GM12878 (cell line): ENCODE measurements around the gene CAMKK1. TPM values are rescaled to one million over a fixed set of nuclear protein-coding genes. Genes with fewer than 3 reads are reported as not detected.

Experiments used
- ATAC-seq: fragments of 200-7000 bp; cut with Tn5 transposase; 3 replicates; pipeline ENCODE4 v1.9.1; 2020; ENCODE audit warnings: mild to moderate bottlenecking, moderate library complexity
- BruUV-seq: library from RNA; stranded (reverse); fragments of 400-500 nt; replicated peaks from 2 replicates; lab custom pipeline; 2021; lab: Mats Ljungman, UMichigan
- CTCF ChIA-PET: fragments of 300-600 bp; sonication (Branson Sonifier 250); formaldehyde crosslinking; extraction: SDS; loops from one replicate; lab custom pipeline; 2021; ENCODE audit warnings: inconsistent platforms; lab: Yijun Ruan, JAX
- POLR2A ChIA-PET: fragments of 350-600 bp; formaldehyde crosslinking; extraction: SDS; loops from one replicate; lab custom pipeline; 2021; ENCODE audit warnings: inconsistent platforms; lab: Charles Lee
- RAD21 ChIA-PET: fragments of 300-600 bp; sonication (Branson Sonifier 250); formaldehyde crosslinking; loops from one replicate; lab custom pipeline; 2023; ENCODE audit warnings: antibody characterized with exemption; ENCODE audit not compliant: unreplicated experiment; lab: Charles Lee
- SMC1A ChIA-PET: fragments of 300-600 bp; sonication (Branson Sonifier 250); formaldehyde crosslinking; loops from one replicate; lab custom pipeline; 2023; ENCODE audit not compliant: unreplicated experiment, uncharacterized antibody; lab: Charles Lee
- DNase-seq: peaks from one replicate; pipeline ENCODE4 v3.0.0-alpha.2; 2011; ENCODE audit warnings: low read depth, low spot score
- FAIRE-seq: peaks from 3 replicates; lab custom pipeline; 2011; peaks lifted over from hg19 to GRCh38; lab: Jason Lieb, UNC
- H2AFZ ChIP-seq: 2 replicates; pipeline ENCODE4 v1.6.0; 2011; ENCODE audit warnings: low read depth, low read length, control low read depth; ENCODE audit not compliant: control insufficient read depth
- H3K27ac ChIP-seq: 2 replicates; pipeline ENCODE4 v1.5.1; 2011; ENCODE audit warnings: control low read depth; ENCODE audit not compliant: control insufficient read depth, insufficient read depth
- H3K27me3 ChIP-seq, 2 experiments: replicated peaks in 1 of 2; 2 replicates each; pipeline versions ENCODE4 v1.6.0 to v1.6.1; 2011; ENCODE audit warnings: low read length in 1 of 2; ENCODE audit not compliant: control insufficient read depth in 2 of 2, insufficient read depth in 2 of 2
- H3K36me3 ChIP-seq, 2 experiments: 2 replicates each; pipeline ENCODE4 v1.5.1; 2011; ENCODE audit warnings: low read length in 1 of 2; ENCODE audit not compliant: control insufficient read depth in 2 of 2, insufficient read depth in 2 of 2
- H3K4me1 ChIP-seq: 2 replicates; pipeline ENCODE4 v1.6.1; 2011; ENCODE audit warnings: mild to moderate bottlenecking, low read length, moderate library complexity, mixed read lengths; ENCODE audit not compliant: control insufficient read depth, insufficient read depth
- H3K4me2 ChIP-seq: 2 replicates; pipeline ENCODE4 v1.6.0; 2011; ENCODE audit warnings: control low read depth; ENCODE audit not compliant: control insufficient read depth, insufficient read depth
- H3K4me3 ChIP-seq: fragments of 200-600 bp; sonication (generic); 2 replicates; pipeline ENCODE4 v1.5.1; 2016
- H3K79me2 ChIP-seq: 2 replicates; pipeline ENCODE4 v1.6.0; 2011; ENCODE audit warnings: low read length; ENCODE audit not compliant: control insufficient read depth, insufficient read depth
- H3K9ac ChIP-seq: 2 replicates; pipeline ENCODE4 v1.8.0; 2011; ENCODE audit warnings: low read length, control low read depth, mixed read lengths; ENCODE audit not compliant: control insufficient read depth, insufficient read depth
- H3K9me3 ChIP-seq: replicated peaks from 3 replicates; pipeline ENCODE4 v1.5.1; 2011; ENCODE audit warnings: mild to moderate bottlenecking, low read length; ENCODE audit not compliant: control insufficient read depth, insufficient read depth
- H4K20me1 ChIP-seq: 2 replicates; pipeline ENCODE4 v1.6.0; 2011; ENCODE audit not compliant: control insufficient read depth, insufficient read depth
- CTCF ChIP-seq, 3 experiments: IDR thresholded peaks in 2 of 3; conservative IDR thresholded peaks in 1 of 3; 2 replicates each; pipeline ENCODE4 v1.5.1; 2011; ENCODE audit warnings: low read depth in 3 of 3, low read length in 3 of 3, mild to moderate bottlenecking in 3 of 3, control low read depth in 2 of 3, moderate library complexity in 2 of 3, inconsistent platforms in 1 of 3, mixed read lengths in 1 of 3; ENCODE audit not compliant: control insufficient read depth in 2 of 3, insufficient read depth in 1 of 3; ENCODE audit errors: extremely low read depth in 1 of 3
- EED ChIP-seq: sonication (generic); IDR thresholded peaks from 2 replicates; pipeline ENCODE4 v1.6.1; 2016; ENCODE audit warnings: antibody characterized with exemption, low read depth
- GATAD2B ChIP-seq: fragments of 450-650 bp; conservative IDR thresholded peaks from 2 replicates; pipeline ENCODE4 v1.6.1; 2017; ENCODE audit warnings: low read depth, mild to moderate bottlenecking, moderate library complexity
- HSF1 ChIP-seq: fragments of 150-350 bp; IDR thresholded peaks from 2 replicates; pipeline ENCODE4 v1.6.1; 2014; ENCODE audit warnings: mild to moderate bottlenecking, low read depth, low read length
- IKZF1 ChIP-seq: fragments of 450-650 bp; conservative IDR thresholded peaks from 2 replicates; pipeline ENCODE4 v1.6.1; 2017; ENCODE audit warnings: antibody characterized with exemption, mild to moderate bottlenecking
- IKZF2 ChIP-seq, 2 experiments: fragments of 450-650 bp; IDR thresholded peaks; 2 replicates each; pipeline ENCODE4 v1.6.1; 2017; ENCODE audit warnings: mild to moderate bottlenecking in 2 of 2, moderate library complexity in 2 of 2
- PAX8 ChIP-seq: fragments of 450-650 bp; IDR thresholded peaks from 2 replicates; pipeline ENCODE4 v1.6.1; 2017; ENCODE audit warnings: mild to moderate bottlenecking, moderate library complexity
- RAD21 ChIP-seq: IDR thresholded peaks from 2 replicates; pipeline ENCODE4 v1.6.1; 2011; ENCODE audit warnings: mild to moderate bottlenecking, low read depth, low read length, moderate library complexity; ENCODE audit not compliant: insufficient read depth
- SMC3 ChIP-seq: IDR thresholded peaks from 2 replicates; pipeline ENCODE4 v1.6.1; 2011; ENCODE audit warnings: low read length, improper control_type of control experiment, borderline replicate concordance
- WGBS: methylation state at CpG from one replicate; pipeline ENCODE4 v1.1.6; 2016; ENCODE audit warnings: low lambda C conversion rate; ENCODE audit not compliant: insufficient replicate concordance, insufficient coverage; ENCODE audit errors: missing lambda C conversion rate; 5-methylcytosine and 5-hydroxymethylcytosine counted together
- in situ Hi-C: fragments of 300-500 bp; cut with MboI; formaldehyde crosslinking; loops from 9 replicates; pipeline ENCODE4 v1.14.3; 2018; ENCODE audit warnings: mixed read lengths
- intact Hi-C: fragments of 100-400 bp; cut with micrococcal nuclease; formaldehyde crosslinking; loops from one replicate; pipeline ENCODE4 v1.14.2; 2022; ENCODE audit not compliant: unreplicated experiment
- polyA plus RNA-seq, 11 experiments: library from polyadenylated mRNA; depleted of rRNA in 4 of 11; unstranded in 6 of 11; stranded (reverse) in 5 of 11; fragments of >200 nt; fragmentation: Nextera tagmentation in 4 of 11; fragmentation: Illumina TruSeq in 1 of 11; extraction: Ambion mirVana in 4 of 11; extraction: Trizol in 1 of 11; gene quantifications; 1 replicate in 1 of 11; 2 replicates in 10 of 11; pipeline versions ENCODE4 v1.2.1 to v1.2.3, GENCODE V29; 2011 to 2016; ENCODE audit warnings: inconsistent platforms in 2 of 11, missing spikeins in 2 of 11, low read depth in 1 of 11
- total RNA-seq, 4 experiments: library from RNA; depleted of rRNA in 3 of 4; stranded (reverse); fragments of >200 nt in 3 of 4; fragmentation: Illumina TruSeq in 1 of 4; extraction: Trizol in 1 of 4; gene quantifications; 2 replicates each; pipeline versions ENCODE4 v1.2.1 to v1.2.3, GENCODE V29; 2013 to 2021

The CAMKK1 gene
- total and polyA plus RNA-seq, 10 of the 15 experiments (the other 5 are each of a cell fraction or from before 2014, with no cell fraction given): 0.06 to 0.84 (median 0.37) TPM

DNA sequence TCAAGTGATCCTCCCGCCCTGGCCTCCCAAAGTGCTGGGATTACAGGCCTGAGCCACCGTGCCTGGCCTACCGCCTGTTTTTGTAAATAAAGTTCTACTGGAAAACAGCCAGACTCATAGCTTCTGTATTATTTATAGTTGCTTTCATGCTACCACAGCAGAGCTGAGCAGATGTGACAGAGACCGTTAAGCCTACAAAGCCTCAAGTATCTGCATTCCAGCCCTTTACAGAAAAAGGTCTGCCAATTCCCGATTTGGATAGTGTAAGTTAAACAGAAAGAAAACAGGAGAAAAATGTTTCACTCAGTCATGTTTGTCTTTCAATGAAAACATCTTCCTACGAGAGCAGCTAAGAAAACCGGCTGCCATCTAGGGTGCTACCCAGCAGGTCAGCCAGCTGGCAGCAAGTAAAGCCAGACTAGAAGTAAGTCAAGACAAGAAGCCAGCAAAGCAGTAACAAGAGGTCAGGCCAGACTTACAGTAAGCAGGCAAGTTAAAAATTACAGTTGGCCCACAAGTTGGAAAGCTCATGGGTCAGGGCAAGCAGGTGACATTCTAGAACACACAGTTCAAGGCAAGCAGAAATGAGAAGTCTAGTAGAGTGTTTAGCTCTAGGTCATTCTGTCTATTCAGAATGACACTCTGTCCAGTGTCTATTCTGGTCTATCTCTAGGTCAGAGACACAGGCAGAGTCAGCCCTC lies 64.6 kb downstream of the CAMKK1 start:
- H3K27ac ChIP-seq: no peak overlapping the region
- no peak for FAIRE-seq

GRCh38 chr17:3827124-3827773 lies 65.6 kb downstream of the CAMKK1 start:
- 34% methylated on average over 6 of the region's 6 CpGs for WGBS
- BruUV-seq: no TSS peak
- Histone ChIP-seq H3K4me3 (no peak overlapping the region), H3K4me2 (no peak overlapping the region), H3K4me1 (no peaks in the 10 kb centered on the region), H3K9me3 (no peaks in the 10 kb centered on the region), H3K27me3 (no peaks in the 10 kb centered on the region), H3K9ac (no peak overlapping the region), H3K79me2 (no peaks in the 10 kb centered on the region), H2AFZ (no peak overlapping the region), H3K27ac (no peak overlapping the region), H3K36me3 (peaks cover 4 to 12% of the 10 kb centered on the region in 2 experiments), H4K20me1 (no peaks in the 10 kb centered on the region)
- FAIRE-seq: peak; percentile 31
- RAD21 ChIA-PET: interaction anchor here (0.7 to 6.7 kb wide), 13 partner anchors 19 to 249 kb away, joined by 3 to 191 read pairs (median 4); partner anchors contain the start of genes CTNS, HASPIN, NCBP3 and SHPK
- in situ Hi-C loops: no loop called here
- POLR2A ChIA-PET: interaction anchor here (0.7 to 3.3 kb wide), 2 partner anchors 89 to 91 kb away, joined by 3 to 14 read pairs; no protein-coding TSS in a partner anchor
- peak; percentile 65 for ATAC-seq
- no peak for DNase-seq
- TF ChIP-seq SMC3 (peak; percentile 97), HSF1 (no peak), EED (peak; percentile 43; the same call in 1 of the 2 replicates), IKZF1 (peak; percentile 65; the same call in 1 of the 2 replicates), RAD21 (peak; percentile 90), CTCF (IDR thresholded peaks at IDR 0.05 in 2 of 3, conservative IDR thresholded peaks at IDR 0.05 in 1 of 3; ENCODE audit: control insufficient read depth in 2 of 3, extremely low read depth in 1 of 3, insufficient read depth in 1 of 3, low read depth in 3 of 3, low read length in 3 of 3) (peak; percentile 82 to 85 (median 82)), IKZF2 (IDR thresholded peaks at IDR 0.05) (peak; percentile 56 to 72; a peak in 3 of 4 replicates), PAX8 (no peak)
- intact Hi-C loops: loop anchor here (1.0 to 2.0 kb wide), 2 partner anchors 90 to 144 kb away; no protein-coding TSS in a partner anchor
- CTCF ChIA-PET: interaction anchor here (0.6 to 10.1 kb wide), 18 partner anchors 11 to 224 kb away, joined by 3 to 371 read pairs (median 12); partner anchors contain the start of gene NCBP3
- SMC1A ChIA-PET: interaction anchor here (0.6 to 7.5 kb wide), 21 partner anchors 9 to 246 kb away, joined by 3 to 255 read pairs (median 5); no protein-coding TSS in a partner anchor

More for the DNA sequence above, 64.6 kb downstream of the CAMKK1 start:
- intact Hi-C loops: no loop called here
- Histone ChIP-seq H3K9me3 (no peaks in the 10 kb centered on the region), H2AFZ (no peak overlapping the region), H4K20me1 (no peaks in the 10 kb centered on the region), H3K4me1 (no peaks in the 10 kb centered on the region), H3K9ac (no peak overlapping the region), H3K4me3 (no peak overlapping the region), H3K79me2 (no peaks in the 10 kb centered on the region), H3K36me3 (peaks cover 4 to 12% of the 10 kb centered on the region in 2 experiments), H3K27me3 (no peaks in the 10 kb centered on the region), H3K4me2 (no peak overlapping the region)
- in situ Hi-C loops: no loop called here
- DNase-seq (no peak), ATAC-seq (no peak)
- ChIA-PET CTCF (interaction anchor here (1.0 to 10.1 kb wide), 15 partner anchors 11 to 145 kb away, joined by 3 to 371 read pairs (median 17); partner anchors contain the start of gene NCBP3), SMC1A (interaction anchor here (0.9 to 7.5 kb wide), 8 partner anchors 10 to 245 kb away, joined by 3 to 255 read pairs (median 6); no protein-coding TSS in a partner anchor), RAD21 (interaction anchor here (1.2 to 6.7 kb wide), 7 partner anchors 18 to 192 kb away, joined by 3 to 191 read pairs (median 5); partner anchors contain the start of genes CTNS, NCBP3 and SHPK), POLR2A (interaction anchor here (3.3 kb wide), 1 partner anchor 90 kb away, joined by 14 read pairs; no protein-coding TSS in a partner anchor)
- TF ChIP-seq GATAD2B: no peak
- no TSS peak for BruUV-seq
- WGBS: 96% methylated on average over 7 of the region's 7 CpGs
